ENCODE results near the gene GAR1.
"Not testable (repeated sequence)": the region's sequence is repeated elsewhere in the genome, so short reads cannot be mapped to it uniquely, and the experiment has no call there.

Gene GAR1

DNA sequence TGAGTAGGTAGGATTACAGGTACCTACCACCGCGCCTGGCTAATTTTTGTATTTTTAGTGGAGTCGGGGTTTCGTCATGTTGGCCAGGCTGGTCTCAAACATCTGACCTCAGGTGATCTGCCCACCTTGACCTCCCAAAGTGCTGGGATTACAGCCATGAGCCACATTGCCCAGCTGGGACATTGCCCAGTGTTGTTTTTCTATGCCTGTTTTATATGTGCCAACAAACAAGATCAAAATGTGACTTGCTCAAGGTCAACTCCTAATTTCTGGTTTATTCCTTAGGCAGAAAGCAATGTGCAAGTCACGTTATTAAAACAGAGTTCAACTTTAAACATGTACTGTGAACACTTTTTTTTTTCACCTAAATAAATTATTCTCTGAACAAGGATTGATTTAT is 35.0 kb downstream of the GAR1 start:
- in situ Hi-C loops (cut with MboI; ENCODE audit: low pct_unique_long_range_greater_than_20kb, low sequenced_read_pairs, unreplicated experiment), result no loop called here
- TF ChIP-seq, protein P1, sequence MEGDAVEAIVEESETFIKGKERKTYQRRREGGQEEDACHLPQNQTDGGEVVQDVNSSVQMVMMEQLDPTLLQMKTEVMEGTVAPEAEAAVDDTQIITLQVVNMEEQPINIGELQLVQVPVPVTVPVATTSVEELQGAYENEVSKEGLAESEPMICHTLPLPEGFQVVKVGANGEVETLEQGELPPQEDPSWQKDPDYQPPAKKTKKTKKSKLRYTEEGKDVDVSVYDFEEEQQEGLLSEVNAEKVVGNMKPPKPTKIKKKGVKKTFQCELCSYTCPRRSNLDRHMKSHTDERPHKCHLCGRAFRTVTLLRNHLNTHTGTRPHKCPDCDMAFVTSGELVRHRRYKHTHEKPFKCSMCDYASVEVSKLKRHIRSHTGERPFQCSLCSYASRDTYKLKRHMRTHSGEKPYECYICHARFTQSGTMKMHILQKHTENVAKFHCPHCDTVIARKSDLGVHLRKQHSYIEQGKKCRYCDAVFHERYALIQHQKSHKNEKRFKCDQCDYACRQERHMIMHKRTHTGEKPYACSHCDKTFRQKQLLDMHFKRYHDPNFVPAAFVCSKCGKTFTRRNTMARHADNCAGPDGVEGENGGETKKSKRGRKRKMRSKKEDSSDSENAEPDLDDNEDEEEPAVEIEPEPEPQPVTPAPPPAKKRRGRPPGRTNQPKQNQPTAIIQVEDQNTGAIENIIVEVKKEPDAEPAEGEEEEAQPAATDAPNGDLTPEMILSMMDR (IDR thresholded peaks at IDR 0.05; ENCODE audit: extremely low read depth, insufficient read depth, missing control alignments), result no peak
- DNase-seq (ENCODE audit: low spot score), result no peak

DNA sequence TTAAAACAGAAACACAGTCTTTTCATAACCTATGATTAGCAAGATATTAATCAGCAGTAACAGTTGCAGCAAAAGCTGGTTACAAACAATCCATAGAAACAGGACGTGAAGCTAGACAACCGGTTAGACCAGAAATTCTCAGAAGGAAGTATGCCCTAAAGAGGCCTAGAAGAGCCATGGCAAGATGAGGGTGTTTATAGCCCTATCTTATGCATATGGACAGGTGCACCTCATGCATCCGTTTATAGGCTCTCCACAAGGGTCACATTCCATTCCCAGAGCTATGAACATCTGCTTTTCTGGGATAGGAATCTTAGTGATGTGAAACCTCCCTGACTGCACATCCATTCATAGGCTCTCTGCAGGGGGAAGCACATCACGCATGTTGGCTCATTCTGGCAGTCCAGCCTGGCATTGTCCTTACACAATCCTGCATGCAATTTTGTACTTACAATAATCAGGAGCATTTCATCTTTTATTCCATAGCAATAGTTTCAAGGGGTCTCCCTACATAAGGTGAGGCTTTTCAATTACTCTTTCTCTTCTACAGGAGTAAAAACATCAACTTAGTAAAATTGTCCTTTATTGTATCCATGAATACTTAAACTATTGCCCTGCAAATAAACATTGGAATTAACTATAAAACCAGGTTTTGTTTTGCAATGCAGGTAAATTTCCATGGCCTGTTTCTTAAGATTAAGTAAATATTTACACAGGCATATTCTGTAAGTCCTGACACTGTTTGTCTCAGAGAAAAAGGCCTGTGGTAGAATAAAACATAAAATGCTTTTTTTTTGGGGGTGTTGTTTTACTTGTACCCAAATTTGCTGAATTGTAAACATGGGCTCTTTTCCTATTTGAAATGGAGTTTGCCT is 44.1 kb downstream of the GAR1 start:
- in situ Hi-C loops (cut with MboI; ENCODE audit: low pct_unique_long_range_greater_than_20kb, low sequenced_read_pairs, unreplicated experiment); DNase-seq (ENCODE audit: low spot score): not testable (repeated sequence)

DNA sequence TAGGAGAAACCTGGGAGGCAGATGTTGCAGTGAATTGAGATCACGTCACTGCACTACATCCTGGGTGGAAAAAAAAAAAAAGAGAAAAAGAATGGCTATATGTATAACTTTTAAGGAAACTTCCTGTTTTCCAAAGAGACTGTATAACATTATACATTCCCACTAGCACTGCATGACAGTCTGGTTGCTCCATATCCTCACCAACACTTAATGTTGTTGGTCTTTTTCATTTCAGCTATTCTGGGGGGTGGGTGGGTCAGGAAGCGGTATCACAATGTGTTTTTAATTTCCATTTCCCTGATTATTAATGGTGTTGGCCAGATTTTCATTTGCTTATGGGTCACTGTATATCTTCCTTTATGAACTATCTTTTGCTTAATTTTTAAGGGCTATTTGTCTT is 45.7 kb downstream of the GAR1 start:
- no peak for DNase-seq (ENCODE audit: low spot score)
- TF ChIP-seq, protein P1 (IDR thresholded peaks at IDR 0.05; ENCODE audit: extremely low read depth, insufficient read depth, missing control alignments), result no peak
- in situ Hi-C loops (cut with MboI; ENCODE audit: low pct_unique_long_range_greater_than_20kb, low sequenced_read_pairs, unreplicated experiment), result no loop called here

DNA sequence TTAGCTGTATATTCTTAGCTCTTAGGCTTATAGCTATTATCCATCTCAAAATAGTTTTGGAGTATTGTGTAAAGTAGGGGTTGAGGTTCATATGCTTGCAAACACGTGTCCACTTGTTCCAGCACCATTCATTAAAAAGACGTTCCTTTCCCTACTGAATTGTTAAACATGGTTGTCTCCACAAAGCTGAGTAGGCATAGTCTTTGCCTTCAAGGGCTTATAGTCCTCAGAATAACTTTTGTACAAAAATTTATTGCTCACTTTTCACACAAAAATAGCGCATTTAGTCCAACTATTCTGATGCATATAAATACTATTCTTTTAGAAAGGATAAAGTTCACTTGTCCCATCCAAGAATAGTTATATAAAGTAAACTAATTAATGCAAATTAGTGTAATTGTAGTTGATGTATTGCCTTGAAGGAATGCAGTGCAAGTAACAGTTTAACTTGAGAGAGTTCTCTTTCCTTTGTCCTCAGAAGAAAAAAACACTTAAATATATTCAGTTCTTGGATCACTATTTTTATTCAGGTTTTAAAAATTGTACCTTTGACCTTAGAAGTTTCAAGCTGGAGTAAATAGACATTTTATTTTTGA is 46.5 kb downstream of the GAR1 start:
- in situ Hi-C loops (cut with MboI; ENCODE audit: low pct_unique_long_range_greater_than_20kb, low sequenced_read_pairs, unreplicated experiment), result no loop called here
- TF ChIP-seq, protein P1 (IDR thresholded peaks at IDR 0.05; ENCODE audit: extremely low read depth, insufficient read depth, missing control alignments), result no peak

DNA sequence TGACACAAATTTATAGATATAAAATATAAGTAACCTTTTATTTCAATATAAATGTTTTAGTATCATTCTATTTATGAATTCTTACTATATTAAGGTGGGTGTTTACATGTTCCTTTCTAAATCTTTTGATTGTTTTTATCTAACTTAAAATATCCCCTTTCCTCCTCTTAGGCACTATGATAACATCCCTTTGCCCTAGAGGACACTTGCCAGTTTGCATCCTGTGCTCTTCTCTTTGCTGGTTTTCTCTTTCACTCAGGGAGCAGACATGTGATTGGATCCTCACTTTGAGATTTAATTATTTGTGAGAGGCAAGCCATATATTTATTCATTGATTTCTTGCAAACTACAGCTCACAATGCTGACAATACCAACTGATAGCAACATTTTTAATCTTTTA is 48.6 kb downstream of the GAR1 start:
- no peak for DNase-seq (ENCODE audit: low spot score)
- TF ChIP-seq, protein P1 (IDR thresholded peaks at IDR 0.05; ENCODE audit: extremely low read depth, insufficient read depth, missing control alignments), result no peak
- in situ Hi-C loops (cut with MboI; ENCODE audit: low pct_unique_long_range_greater_than_20kb, low sequenced_read_pairs, unreplicated experiment), result no loop called here

More for the DNA sequence above, 46.5 kb downstream of the GAR1 start:
- DNase-seq (ENCODE audit: low spot score), result no peak

DNA sequence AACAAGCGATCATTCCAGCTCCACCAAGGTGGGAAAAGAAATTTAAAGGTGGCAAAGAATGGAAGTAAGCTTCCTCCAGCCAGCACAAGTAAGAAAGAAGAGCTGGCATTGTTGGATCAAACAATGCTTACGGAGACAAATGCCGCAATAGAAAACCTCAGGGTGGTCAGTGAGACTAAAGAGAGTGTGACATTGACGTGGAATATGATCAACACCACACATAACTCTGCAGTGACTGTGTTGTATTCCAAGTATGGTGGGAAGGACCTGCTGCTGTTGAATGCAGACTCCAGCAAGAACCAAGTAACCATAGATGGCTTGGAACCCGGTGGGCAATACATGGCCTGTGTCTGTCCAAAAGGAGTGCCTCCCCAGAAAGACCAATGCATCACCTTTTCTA is 54.5 kb downstream of the GAR1 start:
- TF ChIP-seq, protein P1 (IDR thresholded peaks at IDR 0.05; ENCODE audit: extremely low read depth, insufficient read depth, missing control alignments), result no peak

DNA sequence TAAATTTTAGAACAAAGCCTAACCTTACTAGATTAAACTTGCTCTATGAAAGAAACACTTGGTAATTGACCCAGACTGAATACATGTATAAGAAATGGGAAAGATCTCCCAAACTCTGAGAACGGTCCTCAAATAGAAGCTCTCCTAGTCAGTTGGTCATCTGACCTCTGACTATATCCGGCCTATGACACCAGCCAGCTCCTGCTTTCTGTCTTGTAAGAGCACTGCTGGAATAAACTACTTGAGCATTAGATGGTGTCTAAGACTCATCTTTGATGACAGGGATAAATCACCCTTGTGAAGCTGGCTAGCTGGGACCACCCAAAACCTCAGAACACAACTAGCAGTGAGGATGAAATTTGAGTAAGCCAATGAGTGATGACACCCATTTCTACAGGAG is 56.5 kb downstream of the GAR1 start:
- TF ChIP-seq, protein P1 (IDR thresholded peaks at IDR 0.05; ENCODE audit: extremely low read depth, insufficient read depth, missing control alignments), result no peak
- in situ Hi-C loops (cut with MboI; ENCODE audit: low pct_unique_long_range_greater_than_20kb, low sequenced_read_pairs, unreplicated experiment), result no loop called here
- no peak for DNase-seq (ENCODE audit: low spot score)

More for the DNA sequence above, 54.5 kb downstream of the GAR1 start:
- in situ Hi-C loops (cut with MboI; ENCODE audit: low pct_unique_long_range_greater_than_20kb, low sequenced_read_pairs, unreplicated experiment), result no loop called here
- DNase-seq (ENCODE audit: low spot score), result no peak
